Cardiac muscle cell (in vitro differentiated cells and primary cell): ENCODE results near the gene FLOT2. TPM values are rescaled to one million over a fixed set of nuclear protein-coding genes. Genes with fewer than 3 reads are reported as not detected.

Source experiments
- DNase-seq, 2 donors: peaks; one replicate each; pipeline versions ENCODE4 v3.0.0 to v3.0.0-alpha.2; 2010 to 2017; ENCODE audit warnings: low read depth in 1 of 2, low spot score in 1 of 2
- H3K27ac ChIP-seq: fragments of 200-600 bp; sonication (generic); 2 replicates; pipeline ENCODE4 v1.5.1; 2016
- H3K27me3 ChIP-seq: fragments of 200-600 bp; sonication (generic); 2 replicates; pipeline ENCODE4 v1.6.0; 2016; ENCODE audit warnings: control low read depth
- H3K36me3 ChIP-seq: fragments of 200-600 bp; sonication (generic); 2 replicates; pipeline ENCODE4 v1.5.1; 2016; ENCODE audit warnings: control low read depth
- H3K4me1 ChIP-seq: fragments of 200-600 bp; sonication (generic); 2 replicates; pipeline ENCODE4 v1.8.1; 2017; ENCODE audit warnings: low read depth, mild to moderate bottlenecking, mixed run types
- H3K4me3 ChIP-seq: fragments of 200-600 bp; sonication (generic); 2 replicates; pipeline ENCODE4 v1.5.1; 2016; ENCODE audit warnings: mild to moderate bottlenecking
- H3K9me3 ChIP-seq: fragments of 200-600 bp; sonication (generic); 2 replicates; pipeline ENCODE4 v1.5.1; 2017; ENCODE audit warnings: low read depth, mild to moderate bottlenecking, control low read depth
- CTCF ChIP-seq: IDR thresholded peaks from 2 replicates; pipeline ENCODE4 v1.5.1; 2012; ENCODE audit warnings: low read depth, mild to moderate bottlenecking, low read length
- polyA plus RNA-seq: library from polyadenylated mRNA; unstranded; fragments of >200 nt; fragmentation: Nextera tagmentation; extraction: Ambion mirVana; gene quantifications from 2 replicates; pipeline ENCODE4 v1.2.1, GENCODE V29; 2016
- total RNA-seq: library from RNA; depleted of rRNA; stranded (reverse); fragments of >200 nt; gene quantifications from 2 replicates; pipeline ENCODE4 v1.2.3, GENCODE V29; 2016

The FLOT2 gene
- total and polyA plus RNA-seq, 2 experiments from 2014 or later, result 102 to 145 TPM

- H3K27me3 ChIP-seq, result no peaks in the 10 kb centered on the region
- DNase-seq, result peak; percentile 92 to 95
- no peaks in the 10 kb centered on the region for H3K9me3 ChIP-seq
- peak within 1 kb of the TSS; percentile 58 for H3K4me3 ChIP-seq
- peak within 1 kb of the TSS; percentile 71 for H3K27ac ChIP-seq
- peak; percentile 78 for TF ChIP-seq CTCF
- no peaks in the 10 kb centered on the region for H3K4me1 ChIP-seq
- peaks cover 16% of the 10 kb centered on the region for H3K36me3 ChIP-seq
Measured at GRCh38 chr17:28902819-28903545, 5.4 kb upstream of the FLOT2 start, which contains the start of gene DHRS13. DHRS13 (minus strand) TSS chr17:28903079; CDS start chr17:28902944, 135 bp downstream.

- Histone ChIP-seq H3K27me3 (no peaks in the 10 kb centered on the region), H3K9me3 (no peaks in the 10 kb centered on the region), H3K4me3 (peak overlapping the region; percentile 58), H3K27ac (peak overlapping the region; percentile 71), H3K4me1 (no peaks in the 10 kb centered on the region), H3K36me3 (peaks cover 12% of the 10 kb centered on the region)
- peak; percentile 32 to 71 for DNase-seq
- TF ChIP-seq CTCF, result no peak
Measured at GRCh38 chr17:28901866-28902818, 4.6 kb upstream of the FLOT2 start.

GRCh38 chr17:28900986-28901726 is 3.6 kb upstream of the FLOT2 start:
- no peak for TF ChIP-seq CTCF
- no peak for DNase-seq
- peaks cover 5% of the 10 kb centered on the region for H3K36me3 ChIP-seq
- H3K27ac ChIP-seq, result no peak overlapping the region
- no peaks in the 10 kb centered on the region for H3K27me3 ChIP-seq
- H3K9me3 ChIP-seq, result no peaks in the 10 kb centered on the region
- H3K4me3 ChIP-seq, result no peak overlapping the region
- H3K4me1 ChIP-seq, result peaks cover 5% of the 10 kb centered on the region

- H3K27ac ChIP-seq, result no peak overlapping the region
- no peaks in the 10 kb centered on the region for H3K9me3 ChIP-seq
- no peaks in the 10 kb centered on the region for H3K27me3 ChIP-seq
- H3K4me3 ChIP-seq, result no peak overlapping the region
- TF ChIP-seq CTCF, result no peak
- DNase-seq, result no peak
- peaks cover 12% of the 10 kb centered on the region for H3K4me1 ChIP-seq
- H3K36me3 ChIP-seq, result no peaks in the 10 kb centered on the region
Measured at GRCh38 chr17:28899212-28899815, 1.8 kb upstream of the FLOT2 start.

- H3K27me3 ChIP-seq, result no peaks in the 10 kb centered on the region
- H3K9me3 ChIP-seq, result no peaks in the 10 kb centered on the region
- H3K4me3 ChIP-seq, result no peak overlapping the region
- no peak for TF ChIP-seq CTCF
- H3K4me1 ChIP-seq, result peaks cover 12% of the 10 kb centered on the region
- DNase-seq, result no peak
- H3K36me3 ChIP-seq, result no peaks in the 10 kb centered on the region
- no peak overlapping the region for H3K27ac ChIP-seq
Measured at GRCh38 chr17:28898527-28898955, 1.0 kb upstream of the FLOT2 start.
